NT2/D1 (cell line): Measurements from ENCODE around the gene GPC6.

Experiments
- SUZ12 ChIP-seq: IDR thresholded peaks from 2 replicates; pipeline ENCODE4 v1.6.1; 2011; ENCODE audit not compliant: insufficient read length, insufficient read depth; ENCODE audit errors: extremely low read depth
- ZNF274 ChIP-seq: IDR thresholded peaks from 2 replicates; pipeline ENCODE4 v1.6.1; 2011; ENCODE audit warnings: mild to moderate bottlenecking, low read depth, low read length

DNA sequence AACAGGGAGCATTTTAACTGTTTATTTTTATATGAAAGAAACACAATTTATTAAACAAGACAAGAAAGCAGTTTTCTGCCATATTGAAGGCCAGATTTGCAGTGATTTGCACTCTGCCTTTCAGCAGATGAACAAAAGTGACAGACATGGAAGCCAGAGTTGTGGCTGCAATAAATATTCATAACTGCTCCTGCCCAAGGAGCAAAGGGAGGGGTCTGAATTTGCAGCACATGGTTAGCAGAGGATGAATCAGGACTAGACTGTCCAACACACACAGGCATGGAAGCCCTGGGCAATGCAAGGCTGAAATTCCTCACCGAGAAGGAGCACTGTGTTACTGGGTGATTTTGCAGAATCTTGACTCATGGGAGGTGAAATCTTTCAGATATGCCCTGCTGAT is 834.7 kb downstream of the GPC6 start:
- no peak for TF ChIP-seq ZNF274
- TF ChIP-seq SUZ12: no peak
